B cell (primary cell): ENCODE results near the gene NAT10.

ENCODE experiments used
- CTCF ChIP-seq: fragments of 200-600 bp; IDR thresholded peaks from one replicate; pipeline ENCODE4 v1.8.0; 2022; ENCODE audit warnings: antibody characterized with exemption, mild to moderate bottlenecking
- EZH2 ChIP-seq: IDR thresholded peaks from 2 replicates; pipeline ENCODE4 v1.6.1; 2012; ENCODE audit warnings: borderline replicate concordance, low read depth, mild to moderate bottlenecking, moderate library complexity, low read length; ENCODE audit not compliant: insufficient read depth, poor library complexity, severe bottlenecking

- TF ChIP-seq EZH2 (no peak), CTCF (no peak)
Observed at GRCh38 chr11:34183848-34184391, 78.5 kb downstream of the NAT10 start.
